ENCODE results near the gene DPF3. TPM values are rescaled to one million over a fixed set of nuclear protein-coding genes. Genes with fewer than 3 reads are reported as not detected.

Gene DPF3
- total and polyA plus RNA-seq, 2 of the 13 experiments (the other 11 are each of a cell fraction or from before 2014, with no cell fraction given), result 0.09 to 0.60 TPM

DNA sequence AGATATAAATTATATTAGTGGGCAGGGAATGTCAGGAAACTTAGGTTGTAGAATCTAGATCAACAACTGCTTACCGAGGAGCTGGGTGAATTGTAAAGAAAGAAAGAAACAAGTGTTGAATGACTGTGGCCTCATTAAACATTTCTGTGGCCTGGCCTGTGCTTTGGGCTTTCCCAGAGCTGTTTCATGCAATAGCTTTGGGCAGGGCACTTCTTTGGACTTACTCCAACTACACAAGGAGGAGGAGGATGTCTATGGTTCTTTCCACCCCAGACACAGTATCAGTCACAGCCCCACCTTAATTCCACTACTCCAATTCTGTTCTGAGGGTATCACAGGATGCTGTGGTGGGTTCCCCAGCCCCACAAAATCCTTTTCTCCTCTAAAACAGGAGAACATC is 38.0 kb downstream of the DPF3 start (continued):
- TF ChIP-seq, protein P1, sequence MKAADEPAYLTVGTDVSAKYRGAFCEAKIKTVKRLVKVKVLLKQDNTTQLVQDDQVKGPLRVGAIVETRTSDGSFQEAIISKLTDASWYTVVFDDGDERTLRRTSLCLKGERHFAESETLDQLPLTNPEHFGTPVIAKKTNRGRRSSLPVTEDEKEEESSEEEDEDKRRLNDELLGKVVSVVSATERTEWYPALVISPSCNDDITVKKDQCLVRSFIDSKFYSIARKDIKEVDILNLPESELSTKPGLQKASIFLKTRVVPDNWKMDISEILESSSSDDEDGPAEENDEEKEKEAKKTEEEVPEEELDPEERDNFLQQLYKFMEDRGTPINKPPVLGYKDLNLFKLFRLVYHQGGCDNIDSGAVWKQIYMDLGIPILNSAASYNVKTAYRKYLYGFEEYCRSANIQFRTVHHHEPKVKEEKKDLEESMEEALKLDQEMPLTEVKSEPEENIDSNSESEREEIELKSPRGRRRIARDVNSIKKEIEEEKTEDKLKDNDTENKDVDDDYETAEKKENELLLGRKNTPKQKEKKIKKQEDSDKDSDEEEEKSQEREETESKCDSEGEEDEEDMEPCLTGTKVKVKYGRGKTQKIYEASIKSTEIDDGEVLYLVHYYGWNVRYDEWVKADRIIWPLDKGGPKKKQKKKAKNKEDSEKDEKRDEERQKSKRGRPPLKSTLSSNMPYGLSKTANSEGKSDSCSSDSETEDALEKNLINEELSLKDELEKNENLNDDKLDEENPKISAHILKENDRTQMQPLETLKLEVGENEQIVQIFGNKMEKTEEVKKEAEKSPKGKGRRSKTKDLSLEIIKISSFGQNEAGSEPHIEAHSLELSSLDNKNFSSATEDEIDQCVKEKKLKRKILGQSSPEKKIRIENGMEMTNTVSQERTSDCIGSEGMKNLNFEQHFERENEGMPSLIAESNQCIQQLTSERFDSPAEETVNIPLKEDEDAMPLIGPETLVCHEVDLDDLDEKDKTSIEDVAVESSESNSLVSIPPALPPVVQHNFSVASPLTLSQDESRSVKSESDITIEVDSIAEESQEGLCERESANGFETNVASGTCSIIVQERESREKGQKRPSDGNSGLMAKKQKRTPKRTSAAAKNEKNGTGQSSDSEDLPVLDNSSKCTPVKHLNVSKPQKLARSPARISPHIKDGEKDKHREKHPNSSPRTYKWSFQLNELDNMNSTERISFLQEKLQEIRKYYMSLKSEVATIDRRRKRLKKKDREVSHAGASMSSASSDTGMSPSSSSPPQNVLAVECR (CRISPR knock-in tag; IDR thresholded peaks at IDR 0.05; ENCODE audit: borderline replicate concordance), result no peak
- no peak for TF ChIP-seq ZNF782 (CRISPR knock-in tag; IDR thresholded peaks at IDR 0.05; ENCODE audit: borderline replicate concordance)
- TF ChIP-seq NR2F2 (IDR thresholded peaks at IDR 0.05; ENCODE audit: borderline replicate concordance, low read depth), result no peak
- TF ChIP-seq, protein P2, sequence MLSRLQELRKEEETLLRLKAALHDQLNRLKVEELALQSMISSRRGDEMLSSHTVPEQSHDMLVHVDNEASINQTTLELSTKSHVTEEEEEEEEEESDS (CRISPR knock-in tag; IDR thresholded peaks at IDR 0.05; ENCODE audit: borderline replicate concordance), result no peak
- TF ChIP-seq, protein P3, sequence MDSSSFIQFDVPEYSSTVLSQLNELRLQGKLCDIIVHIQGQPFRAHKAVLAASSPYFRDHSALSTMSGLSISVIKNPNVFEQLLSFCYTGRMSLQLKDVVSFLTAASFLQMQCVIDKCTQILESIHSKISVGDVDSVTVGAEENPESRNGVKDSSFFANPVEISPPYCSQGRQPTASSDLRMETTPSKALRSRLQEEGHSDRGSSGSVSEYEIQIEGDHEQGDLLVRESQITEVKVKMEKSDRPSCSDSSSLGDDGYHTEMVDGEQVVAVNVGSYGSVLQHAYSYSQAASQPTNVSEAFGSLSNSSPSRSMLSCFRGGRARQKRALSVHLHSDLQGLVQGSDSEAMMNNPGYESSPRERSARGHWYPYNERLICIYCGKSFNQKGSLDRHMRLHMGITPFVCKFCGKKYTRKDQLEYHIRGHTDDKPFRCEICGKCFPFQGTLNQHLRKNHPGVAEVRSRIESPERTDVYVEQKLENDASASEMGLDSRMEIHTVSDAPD (CRISPR knock-in tag; IDR thresholded peaks at IDR 0.05), result no peak
- TF ChIP-seq, protein P4, sequence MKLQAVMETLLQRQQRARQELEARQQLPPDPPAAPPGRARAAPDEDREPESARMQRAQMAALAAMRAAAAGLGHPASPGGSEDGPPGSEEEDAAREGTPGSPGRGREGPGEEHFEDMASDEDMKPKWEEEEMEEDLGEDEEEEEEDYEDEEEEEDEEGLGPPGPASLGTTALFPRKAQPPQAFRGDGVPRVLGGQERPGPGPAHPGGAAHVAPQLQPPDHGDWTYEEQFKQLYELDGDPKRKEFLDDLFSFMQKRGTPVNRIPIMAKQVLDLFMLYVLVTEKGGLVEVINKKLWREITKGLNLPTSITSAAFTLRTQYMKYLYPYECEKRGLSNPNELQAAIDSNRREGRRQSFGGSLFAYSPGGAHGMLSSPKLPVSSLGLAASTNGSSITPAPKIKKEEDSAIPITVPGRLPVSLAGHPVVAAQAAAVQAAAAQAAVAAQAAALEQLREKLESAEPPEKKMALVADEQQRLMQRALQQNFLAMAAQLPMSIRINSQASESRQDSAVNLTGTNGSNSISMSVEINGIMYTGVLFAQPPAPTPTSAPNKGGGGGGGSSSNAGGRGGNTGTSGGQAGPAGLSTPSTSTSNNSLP (IDR thresholded peaks at IDR 0.05; ENCODE audit: low read depth, low read length), result no peak
- TF ChIP-seq, protein P5, sequence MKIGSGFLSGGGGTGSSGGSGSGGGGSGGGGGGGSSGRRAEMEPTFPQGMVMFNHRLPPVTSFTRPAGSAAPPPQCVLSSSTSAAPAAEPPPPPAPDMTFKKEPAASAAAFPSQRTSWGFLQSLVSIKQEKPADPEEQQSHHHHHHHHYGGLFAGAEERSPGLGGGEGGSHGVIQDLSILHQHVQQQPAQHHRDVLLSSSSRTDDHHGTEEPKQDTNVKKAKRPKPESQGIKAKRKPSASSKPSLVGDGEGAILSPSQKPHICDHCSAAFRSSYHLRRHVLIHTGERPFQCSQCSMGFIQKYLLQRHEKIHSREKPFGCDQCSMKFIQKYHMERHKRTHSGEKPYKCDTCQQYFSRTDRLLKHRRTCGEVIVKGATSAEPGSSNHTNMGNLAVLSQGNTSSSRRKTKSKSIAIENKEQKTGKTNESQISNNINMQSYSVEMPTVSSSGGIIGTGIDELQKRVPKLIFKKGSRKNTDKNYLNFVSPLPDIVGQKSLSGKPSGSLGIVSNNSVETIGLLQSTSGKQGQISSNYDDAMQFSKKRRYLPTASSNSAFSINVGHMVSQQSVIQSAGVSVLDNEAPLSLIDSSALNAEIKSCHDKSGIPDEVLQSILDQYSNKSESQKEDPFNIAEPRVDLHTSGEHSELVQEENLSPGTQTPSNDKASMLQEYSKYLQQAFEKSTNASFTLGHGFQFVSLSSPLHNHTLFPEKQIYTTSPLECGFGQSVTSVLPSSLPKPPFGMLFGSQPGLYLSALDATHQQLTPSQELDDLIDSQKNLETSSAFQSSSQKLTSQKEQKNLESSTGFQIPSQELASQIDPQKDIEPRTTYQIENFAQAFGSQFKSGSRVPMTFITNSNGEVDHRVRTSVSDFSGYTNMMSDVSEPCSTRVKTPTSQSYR (CRISPR knock-in tag; IDR thresholded peaks at IDR 0.05; ENCODE audit: borderline replicate concordance), result no peak
- no peak for TF ChIP-seq FOXM1 (CRISPR knock-in tag; IDR thresholded peaks at IDR 0.05)
- TF ChIP-seq ATF7 (IDR thresholded peaks at IDR 0.05), result no peak
- no peak for TF ChIP-seq ATF7 (CRISPR knock-in tag; IDR thresholded peaks at IDR 0.05)
- no peak for TF ChIP-seq ZNF530 (CRISPR knock-in tag; IDR thresholded peaks at IDR 0.05; ENCODE audit: low read depth)
- no peak for TF ChIP-seq SRF (IDR thresholded peaks at IDR 0.05; ENCODE audit: low read depth, low read length)
- TF ChIP-seq, protein P6, sequence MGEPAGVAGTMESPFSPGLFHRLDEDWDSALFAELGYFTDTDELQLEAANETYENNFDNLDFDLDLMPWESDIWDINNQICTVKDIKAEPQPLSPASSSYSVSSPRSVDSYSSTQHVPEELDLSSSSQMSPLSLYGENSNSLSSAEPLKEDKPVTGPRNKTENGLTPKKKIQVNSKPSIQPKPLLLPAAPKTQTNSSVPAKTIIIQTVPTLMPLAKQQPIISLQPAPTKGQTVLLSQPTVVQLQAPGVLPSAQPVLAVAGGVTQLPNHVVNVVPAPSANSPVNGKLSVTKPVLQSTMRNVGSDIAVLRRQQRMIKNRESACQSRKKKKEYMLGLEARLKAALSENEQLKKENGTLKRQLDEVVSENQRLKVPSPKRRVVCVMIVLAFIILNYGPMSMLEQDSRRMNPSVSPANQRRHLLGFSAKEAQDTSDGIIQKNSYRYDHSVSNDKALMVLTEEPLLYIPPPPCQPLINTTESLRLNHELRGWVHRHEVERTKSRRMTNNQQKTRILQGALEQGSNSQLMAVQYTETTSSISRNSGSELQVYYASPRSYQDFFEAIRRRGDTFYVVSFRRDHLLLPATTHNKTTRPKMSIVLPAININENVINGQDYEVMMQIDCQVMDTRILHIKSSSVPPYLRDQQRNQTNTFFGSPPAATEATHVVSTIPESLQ (CRISPR knock-in tag; conservative IDR thresholded peaks at IDR 0.05), result no peak
- TF ChIP-seq DPF2 (CRISPR knock-in tag; IDR thresholded peaks at IDR 0.05; ENCODE audit: borderline replicate concordance, low read depth), result no peak
- TF ChIP-seq ZNF891 (CRISPR knock-in tag; IDR thresholded peaks at IDR 0.05), result no peak
- TF ChIP-seq ZNF543 (CRISPR knock-in tag; IDR thresholded peaks at IDR 0.05), result no peak
- TF ChIP-seq, protein P7, sequence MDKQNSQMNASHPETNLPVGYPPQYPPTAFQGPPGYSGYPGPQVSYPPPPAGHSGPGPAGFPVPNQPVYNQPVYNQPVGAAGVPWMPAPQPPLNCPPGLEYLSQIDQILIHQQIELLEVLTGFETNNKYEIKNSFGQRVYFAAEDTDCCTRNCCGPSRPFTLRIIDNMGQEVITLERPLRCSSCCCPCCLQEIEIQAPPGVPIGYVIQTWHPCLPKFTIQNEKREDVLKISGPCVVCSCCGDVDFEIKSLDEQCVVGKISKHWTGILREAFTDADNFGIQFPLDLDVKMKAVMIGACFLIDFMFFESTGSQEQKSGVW (CRISPR knock-in tag; IDR thresholded peaks at IDR 0.05; ENCODE audit: borderline replicate concordance), result no peak
